Measurements from ENCODE around the gene SIM1. TPM values are rescaled to one million over a fixed set of nuclear protein-coding genes. Genes with fewer than 3 reads are reported as not detected.

Gene SIM1
- total RNA-seq, 1 experiment from 2014 or later = 0.17 TPM

DNA sequence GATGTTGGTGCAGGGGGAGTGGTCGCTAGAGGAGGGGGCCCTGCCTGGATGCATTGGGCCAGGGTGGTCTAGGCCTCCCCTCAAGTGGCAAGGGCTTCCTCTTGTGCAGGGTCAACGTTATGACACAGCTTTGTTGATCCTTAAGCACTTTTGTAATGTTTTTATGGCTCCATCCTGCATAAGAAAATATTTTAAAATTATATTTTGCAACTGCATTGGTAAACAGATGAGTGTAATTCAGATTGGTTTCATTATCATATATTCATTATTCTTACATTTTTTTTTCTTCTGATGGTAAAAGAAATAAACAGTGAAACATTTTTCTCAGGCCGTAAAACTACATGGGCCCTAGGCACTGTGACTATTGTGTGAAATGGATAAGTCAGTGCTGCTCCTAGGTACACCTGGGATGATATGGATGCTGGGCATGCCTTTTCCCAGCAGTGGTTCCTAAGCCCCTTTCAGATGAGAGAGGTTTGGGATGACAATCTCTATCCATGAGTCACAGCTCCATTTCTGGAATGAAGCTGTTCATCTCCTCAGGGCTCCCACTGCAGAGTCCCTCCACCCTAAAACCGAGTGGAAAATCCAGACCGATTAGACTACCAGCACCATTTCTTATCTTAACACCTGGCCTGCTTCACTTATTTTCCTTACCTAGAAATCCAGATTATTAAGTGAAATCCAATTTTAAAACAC is 5.8 kb upstream of the SIM1 start:
- POLR2A ChIA-PET (ENCODE audit: low non-redundant PET) = no interaction called here
- H3K4me3 ChIP-seq (ENCODE audit: low read depth, low read length, poor library complexity, severe bottlenecking) = no peak overlapping the region
- DNase-seq (ENCODE audit: low spot score) = no peak
- no peaks in the 10 kb centered on the region for H3K4me1 ChIP-seq (ENCODE audit: insufficient read depth, low read length, poor library complexity, severe bottlenecking)
- H3K9me3 ChIP-seq (ENCODE audit: low read depth, low read length, poor library complexity, severe bottlenecking) = no peaks in the 10 kb centered on the region
- intact Hi-C loops (cut with micrococcal nuclease; ENCODE audit: unreplicated experiment) = no loop called here
- peaks cover 8% of the 10 kb centered on the region for H3K27me3 ChIP-seq (replicated peaks; ENCODE audit: insufficient read depth, low read depth, low read length, poor library complexity)
- CTCF ChIA-PET = no interaction called here
- no peak for TF ChIP-seq CTCF (conservative IDR thresholded peaks at IDR 0.05; ENCODE audit: low read depth, low read length)
- TF ChIP-seq EZH2 (IDR thresholded peaks at IDR 0.05; ENCODE audit: borderline replicate concordance, low read depth, low read length, poor library complexity, severe bottlenecking) = no peak
- no peaks in the 10 kb centered on the region for H3K36me3 ChIP-seq (ENCODE audit: insufficient read depth, low read length, poor library complexity, severe bottlenecking)
- BruUV-seq (replicated peaks) = no TSS peak
- H3K27ac ChIP-seq (ENCODE audit: low read depth, low read length, poor library complexity, severe bottlenecking) = no peak overlapping the region

- BruUV-seq (replicated peaks) = no TSS peak
- POLR2A ChIA-PET (ENCODE audit: low non-redundant PET) = no interaction called here
- Histone ChIP-seq H3K9me3 (ENCODE audit: low read depth, low read length, poor library complexity, severe bottlenecking) (no peaks in the 10 kb centered on the region), H3K36me3 (ENCODE audit: insufficient read depth, low read length, poor library complexity, severe bottlenecking) (no peaks in the 10 kb centered on the region), H3K27me3 (replicated peaks; ENCODE audit: insufficient read depth, low read depth, low read length, poor library complexity) (peaks cover 11% of the 10 kb centered on the region), H3K4me1 (ENCODE audit: insufficient read depth, low read length, poor library complexity, severe bottlenecking) (peaks cover 1% of the 10 kb centered on the region), H3K4me3 (ENCODE audit: low read depth, low read length, poor library complexity, severe bottlenecking) (no peak overlapping the region), H3K27ac (ENCODE audit: low read depth, low read length, poor library complexity, severe bottlenecking) (no peak overlapping the region)
- CTCF ChIA-PET = no interaction called here
- TF ChIP-seq EZH2 (IDR thresholded peaks at IDR 0.05; ENCODE audit: borderline replicate concordance, low read depth, low read length, poor library complexity, severe bottlenecking) = no peak
- no peak for TF ChIP-seq CTCF (conservative IDR thresholded peaks at IDR 0.05; ENCODE audit: low read depth, low read length)
- DNase-seq (ENCODE audit: low spot score) = no peak
- intact Hi-C loops (cut with micrococcal nuclease; ENCODE audit: unreplicated experiment) = no loop called here
Observed at GRCh38 chr6:100469101-100469859, 4.6 kb upstream of the SIM1 start.

DNA sequence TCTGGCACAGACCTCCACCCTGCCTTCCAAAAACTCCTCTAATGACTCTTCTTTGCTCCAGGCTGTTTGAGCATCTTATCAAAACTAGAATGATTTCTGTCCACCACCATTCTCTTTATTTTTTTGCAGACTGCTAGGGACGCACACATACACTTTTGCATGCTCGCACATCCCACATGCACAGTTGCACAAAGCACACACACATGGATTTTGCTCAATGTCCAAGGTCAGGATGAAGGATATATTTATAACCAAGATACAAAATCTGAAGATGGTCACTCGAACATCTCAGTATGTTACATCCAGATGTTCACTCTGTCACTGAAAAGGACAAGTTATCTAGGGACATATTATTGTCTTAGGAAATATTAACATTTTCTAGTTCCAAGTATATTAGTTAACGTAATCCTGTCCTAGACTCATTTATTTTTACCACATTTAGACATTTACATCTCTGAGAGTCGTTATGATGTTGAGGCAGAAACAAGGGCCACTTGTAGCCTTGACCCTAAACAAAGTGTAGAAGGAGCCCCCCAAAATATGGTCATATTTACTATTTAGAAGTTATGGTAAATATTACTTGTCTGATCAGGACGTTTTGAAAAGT is 3.4 kb upstream of the SIM1 start:
- no TSS peak for BruUV-seq (replicated peaks)
- TF ChIP-seq EZH2 (IDR thresholded peaks at IDR 0.05; ENCODE audit: borderline replicate concordance, low read depth, low read length, poor library complexity, severe bottlenecking) (no peak), CTCF (conservative IDR thresholded peaks at IDR 0.05; ENCODE audit: low read depth, low read length) (no peak)
- Histone ChIP-seq H3K9me3 (ENCODE audit: low read depth, low read length, poor library complexity, severe bottlenecking) (no peaks in the 10 kb centered on the region), H3K27me3 (replicated peaks; ENCODE audit: insufficient read depth, low read depth, low read length, poor library complexity) (peaks cover 21% of the 10 kb centered on the region), H3K27ac (ENCODE audit: low read depth, low read length, poor library complexity, severe bottlenecking) (no peak overlapping the region), H3K4me3 (ENCODE audit: low read depth, low read length, poor library complexity, severe bottlenecking) (no peak overlapping the region), H3K4me1 (ENCODE audit: insufficient read depth, low read length, poor library complexity, severe bottlenecking) (peaks cover 4% of the 10 kb centered on the region), H3K36me3 (ENCODE audit: insufficient read depth, low read length, poor library complexity, severe bottlenecking) (no peaks in the 10 kb centered on the region)
- CTCF ChIA-PET = no interaction called here
- POLR2A ChIA-PET (ENCODE audit: low non-redundant PET) = no interaction called here
- DNase-seq (ENCODE audit: low spot score) = no peak
- intact Hi-C loops (cut with micrococcal nuclease; ENCODE audit: unreplicated experiment) = no loop called here

Data from A673 (cell line).